Endothelial cell of umbilical vein (primary cell): Measurements from ENCODE around the gene REPS1. TPM values are rescaled to one million over a fixed set of nuclear protein-coding genes. Genes with fewer than 3 reads are reported as not detected.

Experiments used
- BruUV-seq: library from RNA; stranded (reverse); fragments of 400-500 nt; replicated peaks from 2 replicates; lab custom pipeline; 2021; lab: Mats Ljungman, UMichigan
- CTCF ChIA-PET: fragments of 300-600, 350-600 bp; sonication (Branson Sonifier 250); formaldehyde crosslinking; loops from one replicate; lab custom pipeline; 2021; ENCODE audit warnings: antibody characterized with exemption, inconsistent platforms; lab: Charles Lee
- POLR2A ChIA-PET: fragments of 300-600, 350-600 bp; sonication (Branson Sonifier 250); formaldehyde crosslinking; loops from one replicate; lab custom pipeline; 2021; ENCODE audit warnings: antibody characterized with exemption, inconsistent platforms; lab: Charles Lee
- DNase-seq: peaks from one replicate; pipeline ENCODE4 v3.0.0-alpha.2; 2011; ENCODE audit warnings: low read depth, low spot score
- FAIRE-seq: peaks from 2 replicates; lab custom pipeline; 2011; peaks lifted over from hg19 to GRCh38; lab: Jason Lieb, UNC
- H2AFZ ChIP-seq: 2 replicates; pipeline ENCODE4 v1.6.0; 2012; ENCODE audit warnings: low read depth, low read length, control low read depth, inconsistent platforms
- H3K27ac ChIP-seq: 2 replicates; pipeline ENCODE4 v1.5.1; 2011; ENCODE audit warnings: low read depth, mild to moderate bottlenecking, control low read depth, low read length, moderate library complexity; ENCODE audit not compliant: insufficient read depth
- H3K27me3 ChIP-seq, 2 experiments: 2 replicates each; pipeline versions ENCODE4 v1.6.0 to v1.6.1; 2011; ENCODE audit warnings: low read length in 2 of 2, mixed read lengths in 1 of 2; ENCODE audit not compliant: control insufficient read depth in 2 of 2, insufficient read depth in 2 of 2
- H3K36me3 ChIP-seq, 2 experiments: 2 replicates in 1 of 2; 3 replicates in 1 of 2; pipeline ENCODE4 v1.5.1; 2011; ENCODE audit warnings: low read length in 2 of 2, mild to moderate bottlenecking in 1 of 2, moderate library complexity in 1 of 2; ENCODE audit not compliant: control insufficient read depth in 2 of 2, insufficient read depth in 2 of 2; ENCODE audit errors: extremely low read depth in 1 of 2
- H3K4me1 ChIP-seq: 3 replicates; pipeline ENCODE4 v1.5.1; 2011; ENCODE audit warnings: mild to moderate bottlenecking, low read length; ENCODE audit not compliant: control insufficient read depth, insufficient read depth; ENCODE audit errors: extremely low read depth
- H3K4me2 ChIP-seq: 2 replicates; pipeline ENCODE4 v1.6.1; 2011; ENCODE audit warnings: low read length, control low read depth, mixed read lengths; ENCODE audit not compliant: insufficient read depth
- H3K4me3 ChIP-seq, 3 experiments: fragments of 200-600 bp in 1 of 3; sonication (generic), shearing (Covaris generic) in 1 of 3; replicated peaks in 1 of 3; 2 replicates each; pipeline ENCODE4 v1.5.1; 2011 to 2016; ENCODE audit warnings: control low read depth in 3 of 3, low read length in 3 of 3, mild to moderate bottlenecking in 2 of 3, inconsistent platforms in 1 of 3, low read depth in 1 of 3, moderate library complexity in 1 of 3; ENCODE audit not compliant: insufficient read depth in 1 of 3
- H3K79me2 ChIP-seq: 2 replicates; pipeline ENCODE4 v1.6.0; 2012; ENCODE audit warnings: low read length, inconsistent platforms; ENCODE audit not compliant: control insufficient read depth, insufficient read depth
- H3K9ac ChIP-seq: replicated peaks from 2 replicates; pipeline ENCODE3; 2011; ENCODE audit warnings: low read length, control low read depth; ENCODE audit not compliant: insufficient read depth; ENCODE audit errors: extremely low read depth
- H3K9me1 ChIP-seq: replicated peaks from 3 replicates; pipeline ENCODE4 v1.6.0; 2011; ENCODE audit warnings: mild to moderate bottlenecking, low read length; ENCODE audit not compliant: control insufficient read depth, insufficient read depth; ENCODE audit errors: extremely low read depth
- H3K9me3 ChIP-seq: replicated peaks from 2 replicates; pipeline ENCODE4 v1.5.1; 2012; ENCODE audit warnings: low read length, inconsistent platforms; ENCODE audit not compliant: control insufficient read depth, insufficient read depth
- H4K20me1 ChIP-seq: replicated peaks from 2 replicates; pipeline ENCODE3; 2011; ENCODE audit warnings: mild to moderate bottlenecking, low read length; ENCODE audit not compliant: control insufficient read depth, insufficient read depth; ENCODE audit errors: extremely low read depth
- CTCF ChIP-seq, 2 donors: IDR thresholded peaks; 1 replicate in 1 of 2; 2 replicates in 1 of 2; pipeline ENCODE4 v1.5.1; 2011; ENCODE audit warnings: low read length in 2 of 2, mild to moderate bottlenecking in 2 of 2, moderate library complexity in 2 of 2, control low read depth in 1 of 2, inconsistent platforms in 1 of 2, low read depth in 1 of 2; ENCODE audit not compliant: insufficient read depth in 1 of 2; ENCODE audit errors: extremely low read depth in 1 of 2
- EZH2 ChIP-seq: IDR thresholded peaks from 2 replicates; pipeline ENCODE4 v1.6.1; 2012; ENCODE audit warnings: borderline replicate concordance, low read depth, mild to moderate bottlenecking, moderate library complexity, low read length, inconsistent platforms; ENCODE audit not compliant: severe bottlenecking
- FOS ChIP-seq: IDR thresholded peaks from 2 replicates; pipeline ENCODE4 v1.6.1; 2011; ENCODE audit warnings: mild to moderate bottlenecking, low read length, moderate library complexity, borderline replicate concordance; ENCODE audit not compliant: insufficient read depth
- GATA2 ChIP-seq: IDR thresholded peaks from 2 replicates; pipeline ENCODE4 v1.7.0; 2011; ENCODE audit warnings: low read depth, mild to moderate bottlenecking, moderate library complexity, mixed read lengths, low read length; ENCODE audit not compliant: insufficient read length, insufficient read depth
- JUN ChIP-seq: IDR thresholded peaks from 2 replicates; pipeline ENCODE4 v1.6.1; 2011; ENCODE audit warnings: borderline replicate concordance, low read depth; ENCODE audit not compliant: insufficient read length, insufficient read depth
- MAX ChIP-seq: IDR thresholded peaks from 2 replicates; pipeline ENCODE4 v1.6.1; 2011; ENCODE audit not compliant: insufficient read depth, insufficient read length
- MYC ChIP-seq: IDR thresholded peaks from one replicate; pipeline ENCODE4 v1.6.1; 2011; ENCODE audit warnings: mild to moderate bottlenecking, low read depth, low read length
- POLR2A ChIP-seq: IDR thresholded peaks from 2 replicates; pipeline ENCODE4 v1.6.1; 2012; ENCODE audit warnings: low read depth, mild to moderate bottlenecking, control low read depth, low read length
- POLR2AphosphoS5 ChIP-seq: IDR thresholded peaks from 2 replicates; pipeline ENCODE4 v1.6.1; 2012; ENCODE audit warnings: low read depth, mild to moderate bottlenecking, control low read depth, low read length, moderate library complexity; ENCODE audit not compliant: insufficient read depth
- dilution Hi-C: fragments of 300-500 bp; cut with MboI; formaldehyde crosslinking; loops from one replicate; pipeline ENCODE4 v1.15.0; 2019; ENCODE audit warnings: low sequenced_read_pairs; ENCODE audit not compliant: extremely low pct_ligation_motif_present
- intact Hi-C: fragments of 100-400 bp; cut with micrococcal nuclease; formaldehyde crosslinking; loops from one replicate; pipeline ENCODE4 v1.10.0; 2022
- polyA plus RNA-seq, 4 experiments: library from polyadenylated mRNA; depleted of rRNA in 3 of 4; stranded (reverse) in 3 of 4; unstranded in 1 of 4; fragments of >200 nt; gene quantifications; 2 replicates each; pipeline versions ENCODE4 v1.2.1 to v1.2.3, GENCODE V29; 2011 to 2012; ENCODE audit warnings: missing spikeins in 1 of 4
- total RNA-seq: library from RNA; stranded (reverse); gene quantifications from 2 replicates; pipeline ENCODE4 v1.2.3, GENCODE V29; 2021

REPS1 gene
- total and polyA plus RNA-seq, 2 donors (not counting 3 experiments of a cell fraction or from before 2014, with no cell fraction given), result 20.6 to 35.0 TPM

DNA sequence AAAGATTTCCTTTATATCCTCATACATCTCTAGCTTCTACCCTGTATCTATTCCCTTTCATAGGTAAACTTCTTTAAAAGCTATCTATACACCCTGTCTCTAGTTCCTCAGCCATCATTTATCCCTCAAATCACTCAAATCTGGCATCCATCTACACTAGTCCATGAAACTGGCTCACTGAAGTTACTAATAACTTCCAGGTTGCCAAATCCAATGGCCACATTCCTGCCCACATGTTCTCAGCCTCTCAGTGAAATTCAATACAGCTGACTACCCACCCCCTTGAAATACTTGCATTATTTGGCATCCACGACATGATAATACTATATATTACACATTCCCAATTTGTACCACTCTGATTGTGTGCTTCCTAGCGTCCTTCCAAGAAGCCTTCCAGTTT lies 8.7 kb downstream of the REPS1 start:
- CTCF ChIA-PET, result no interaction called here
- intact Hi-C loops (no loop called here), dilution Hi-C loops (no loop called here)
- no peak overlapping the region for H3K4me2 ChIP-seq
- H3K27me3 ChIP-seq, result no peaks in the 10 kb centered on the region
- peaks cover 87% of the 10 kb centered on the region for H3K79me2 ChIP-seq
- H3K27ac ChIP-seq, result no peak overlapping the region
- H3K4me1 ChIP-seq, result peaks cover under 1% of the 10 kb centered on the region
- H4K20me1 ChIP-seq, result peaks cover 3% of the 10 kb centered on the region
- no TSS peak for BruUV-seq
- H3K4me3 ChIP-seq, result no peak overlapping the region
- POLR2A ChIA-PET, result no interaction called here
- DNase-seq, result no peak
- no peak overlapping the region for H2AFZ ChIP-seq
- FAIRE-seq, result no peak
- H3K9me3 ChIP-seq, result no peaks in the 10 kb centered on the region
- no peak overlapping the region for H3K9ac ChIP-seq
- no peak for TF ChIP-seq GATA2
- no peak for TF ChIP-seq POLR2A
- TF ChIP-seq FOS, result no peak
- TF ChIP-seq MAX, result no peak
- no peak for TF ChIP-seq JUN
- TF ChIP-seq CTCF (IDR thresholded peaks at IDR 0.05; ENCODE audit: extremely low read depth in 1 of 2, insufficient read depth in 1 of 2, low read depth in 1 of 2, low read length in 2 of 2), result no peak
- no peak for TF ChIP-seq POLR2AphosphoS5
- TF ChIP-seq EZH2, result no peak
- TF ChIP-seq MYC, result no peak
- H3K9me1 ChIP-seq, result no peaks in the 10 kb centered on the region
- no peaks in the 10 kb centered on the region for H3K36me3 ChIP-seq
